ENCODE data around the gene ULK4.
"Not testable (repeated sequence)": the region's sequence is repeated elsewhere in the genome, so short reads cannot be mapped to it uniquely, and the experiment has no call there.

Gene ULK4

GRCh38 chr3:41417574-41417973 is 544.3 kb downstream of the ULK4 start:
- no peak overlapping the region for H3K4me3 ChIP-seq (ENCODE audit: low read depth, low read length)
- DNase-seq (ENCODE audit: low read depth), result no peak
- no peak for TF ChIP-seq CTCF (IDR thresholded peaks at IDR 0.05; ENCODE audit: insufficient read depth, low read depth, low read length, missing control alignments)

GRCh38 chr3:41411065-41411464 is 550.8 kb downstream of the ULK4 start:
- DNase-seq (ENCODE audit: low read depth), result no peak

GRCh38 chr3:41405466-41405865 is 556.4 kb downstream of the ULK4 start:
- no peak for DNase-seq (ENCODE audit: low read depth)
- TF ChIP-seq CTCF (IDR thresholded peaks at IDR 0.05; ENCODE audit: insufficient read depth, low read depth, low read length, missing control alignments), result no peak
- no peak overlapping the region for H3K4me3 ChIP-seq (ENCODE audit: low read depth, low read length)

More at GRCh38 chr3:41411065-41411464, 550.8 kb downstream of the ULK4 start:
- no peak overlapping the region for H3K4me3 ChIP-seq (ENCODE audit: low read depth, low read length)
- TF ChIP-seq CTCF (IDR thresholded peaks at IDR 0.05; ENCODE audit: insufficient read depth, low read depth, low read length, missing control alignments), result no peak

- no peak overlapping the region for H3K4me3 ChIP-seq (ENCODE audit: low read depth, low read length)
- no peak for DNase-seq (ENCODE audit: low read depth)
- no peak for TF ChIP-seq CTCF (IDR thresholded peaks at IDR 0.05; ENCODE audit: insufficient read depth, low read depth, low read length, missing control alignments)
Measured at GRCh38 chr3:41404582-41404981, 557.3 kb downstream of the ULK4 start.

GRCh38 chr3:41394896-41395295 is 567.0 kb downstream of the ULK4 start:
- H3K4me3 ChIP-seq (ENCODE audit: low read depth, low read length), result no peak overlapping the region

GRCh38 chr3:41370765-41371535 is 591.0 kb downstream of the ULK4 start:
- DNase-seq (ENCODE audit: low read depth); H3K4me3 ChIP-seq (ENCODE audit: low read depth, low read length): not testable (repeated sequence)

More at GRCh38 chr3:41394896-41395295, 567.0 kb downstream of the ULK4 start:
- TF ChIP-seq CTCF (IDR thresholded peaks at IDR 0.05; ENCODE audit: insufficient read depth, low read depth, low read length, missing control alignments), result no peak
- no peak for DNase-seq (ENCODE audit: low read depth)

GRCh38 chr3:41370307-41370706 is 591.6 kb downstream of the ULK4 start:
- no peak for DNase-seq (ENCODE audit: low read depth)

More at GRCh38 chr3:41370307-41370706, 591.6 kb downstream of the ULK4 start:
- no peak for TF ChIP-seq CTCF (IDR thresholded peaks at IDR 0.05; ENCODE audit: insufficient read depth, low read depth, low read length, missing control alignments)
- H3K4me3 ChIP-seq (ENCODE audit: low read depth, low read length), result no peak overlapping the region
